Astrocyte of the hippocampus (primary cell): ENCODE results near the gene TRAF3IP1.
"Not testable (repeated sequence)": the region's sequence is repeated elsewhere in the genome, so short reads cannot be mapped to it uniquely, and the experiment has no call there.

Experiments used
- DNase-seq: peaks from one replicate; pipeline ENCODE4 v3.0.0; 2011; ENCODE audit warnings: low read depth, low spot score

Gene TRAF3IP1

DNA sequence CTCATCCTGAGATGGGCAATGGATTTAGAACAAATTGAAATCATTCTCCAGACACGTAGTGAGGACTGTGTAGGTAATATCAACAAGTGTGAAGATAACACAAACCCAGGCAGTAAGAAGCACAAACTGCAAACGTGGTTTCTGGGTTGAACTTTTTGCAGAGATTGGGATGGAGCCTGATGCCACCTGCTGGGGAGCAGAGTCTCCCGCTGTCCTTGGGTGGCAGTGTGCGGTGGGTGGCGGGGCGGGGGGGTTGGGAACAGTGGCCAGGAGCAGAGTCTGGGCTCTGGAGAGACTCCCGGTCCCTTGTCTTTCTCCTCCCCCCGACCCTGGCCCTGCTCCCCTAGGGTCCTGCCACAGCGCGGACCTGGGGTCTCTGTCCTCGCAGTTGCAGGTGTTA lies 19.5 kb downstream of the TRAF3IP1 start:
- no peak for DNase-seq

GRCh38 chr2:238341536-238341935 lies 21.2 kb downstream of the TRAF3IP1 start:
- no peak for DNase-seq

GRCh38 chr2:238344035-238344434 lies 23.7 kb downstream of the TRAF3IP1 start:
- DNase-seq, result peak; percentile 25

GRCh38 chr2:238344517-238344916 lies 24.2 kb downstream of the TRAF3IP1 start:
- peak; percentile 31 for DNase-seq

DNA sequence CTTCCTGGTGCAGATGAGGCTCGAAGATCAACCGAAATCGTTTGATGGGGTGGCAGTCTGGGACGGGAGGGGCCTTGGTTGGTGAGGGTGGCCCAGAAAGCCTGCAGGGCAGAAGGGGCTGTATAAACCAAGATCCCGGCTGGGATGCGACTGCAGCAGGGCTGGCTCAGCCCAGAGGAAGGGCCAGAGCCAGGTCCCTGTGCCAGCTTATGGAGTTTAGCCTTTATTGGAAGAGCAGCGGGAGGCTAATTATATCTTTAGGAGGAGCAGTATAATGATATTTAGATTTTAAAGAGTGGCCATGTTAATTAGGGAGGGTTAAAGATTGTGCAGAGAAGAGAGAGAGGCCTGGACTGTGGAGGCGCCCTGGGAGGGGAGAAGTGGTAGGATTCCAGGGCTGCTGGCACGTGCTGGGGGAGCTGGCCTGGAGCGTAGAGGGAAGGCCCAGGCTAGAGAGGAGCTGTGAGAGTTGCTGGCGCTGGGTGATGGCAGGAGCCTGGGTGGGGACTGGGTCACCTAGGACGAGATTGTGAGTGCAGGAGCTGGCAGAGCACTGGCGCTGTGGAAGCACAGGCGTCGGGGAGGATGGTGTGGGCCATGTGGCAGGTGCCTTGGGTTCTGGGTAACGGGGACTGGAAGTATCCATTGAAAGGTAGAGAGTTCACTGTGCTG lies 25.1 kb downstream of the TRAF3IP1 start:
- DNase-seq, result no peak

GRCh38 chr2:238346544-238346943 lies 26.2 kb downstream of the TRAF3IP1 start:
- no peak for DNase-seq

DNA sequence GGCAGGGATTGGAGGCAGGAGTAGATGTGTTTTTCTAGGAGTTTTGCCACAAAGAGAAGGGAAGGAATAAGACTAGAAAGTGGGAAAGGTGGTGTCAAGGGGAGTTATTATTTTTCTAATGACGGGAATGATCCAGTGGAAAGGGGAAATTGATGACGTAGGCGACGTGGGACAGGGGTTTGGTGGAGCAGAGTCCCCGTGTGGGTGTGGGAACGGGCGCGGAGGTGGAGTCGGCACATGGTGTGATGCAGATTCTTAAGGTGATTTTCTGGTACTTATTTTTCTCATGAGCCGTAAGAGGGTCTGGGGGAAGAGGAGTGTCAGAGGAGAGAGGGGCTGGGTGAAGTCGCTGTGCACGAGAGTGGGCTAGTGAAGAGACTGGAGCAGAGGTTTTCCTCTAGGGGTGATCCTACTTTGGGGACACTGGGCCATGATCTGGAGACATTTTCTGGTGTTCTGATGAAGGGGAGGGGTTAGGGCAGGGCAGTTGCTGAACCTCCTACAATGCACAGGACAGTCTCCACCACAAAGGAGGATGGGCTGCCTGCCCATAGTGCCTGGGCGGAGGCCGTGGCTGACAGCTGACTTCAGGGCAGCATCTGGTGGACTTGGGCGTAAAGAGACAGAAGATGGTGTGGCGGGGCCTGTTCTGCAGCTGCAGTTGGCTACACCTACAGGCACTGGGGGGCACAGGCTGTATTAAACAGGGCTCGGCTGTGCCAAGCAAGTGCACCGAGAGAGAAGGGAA lies 30.0 kb downstream of the TRAF3IP1 start:
- no peak for DNase-seq

DNA sequence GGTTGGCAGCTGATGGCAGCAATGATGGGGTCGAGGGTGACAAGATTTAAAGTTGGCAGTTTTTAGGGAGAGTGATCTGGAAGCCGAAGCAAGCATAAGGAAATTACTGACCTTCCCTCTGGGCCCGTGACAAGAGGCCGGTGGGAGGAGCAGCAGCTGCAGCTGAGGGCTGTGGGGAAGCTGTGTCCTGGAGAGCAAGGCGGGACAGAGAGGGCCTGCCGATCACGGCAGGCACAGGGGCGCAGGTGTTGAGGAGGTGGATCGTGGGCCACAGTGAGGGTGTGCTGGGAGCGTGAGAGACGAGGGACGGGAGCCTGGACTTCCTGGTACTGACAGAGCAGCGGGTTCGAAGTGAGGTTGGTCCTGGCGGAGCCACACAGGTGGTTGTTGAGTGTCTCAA lies 31.0 kb downstream of the TRAF3IP1 start:
- no peak for DNase-seq

GRCh38 chr2:238352361-238352760 lies 32.0 kb downstream of the TRAF3IP1 start:
- DNase-seq, result no peak

DNA sequence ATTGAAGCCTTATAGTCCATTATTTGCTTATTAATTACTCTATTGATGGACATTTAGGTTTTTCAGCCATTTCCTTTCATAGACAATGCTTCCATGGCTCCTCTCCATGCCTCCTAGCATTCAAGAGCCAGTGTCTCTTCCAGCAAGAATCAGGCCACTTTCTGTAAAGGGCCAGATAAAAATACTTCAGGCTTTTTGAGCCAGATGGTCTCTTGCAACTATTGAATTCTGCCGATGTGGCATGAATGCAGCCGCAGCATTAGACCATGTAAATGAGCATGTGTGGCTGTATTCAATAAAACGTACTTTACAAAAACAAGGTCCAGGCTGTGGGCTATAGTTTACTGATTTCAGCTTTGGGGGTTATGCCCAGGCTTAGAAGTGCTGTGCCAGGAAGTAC lies 38.5 kb downstream of the TRAF3IP1 start:
- no peak for DNase-seq

DNA sequence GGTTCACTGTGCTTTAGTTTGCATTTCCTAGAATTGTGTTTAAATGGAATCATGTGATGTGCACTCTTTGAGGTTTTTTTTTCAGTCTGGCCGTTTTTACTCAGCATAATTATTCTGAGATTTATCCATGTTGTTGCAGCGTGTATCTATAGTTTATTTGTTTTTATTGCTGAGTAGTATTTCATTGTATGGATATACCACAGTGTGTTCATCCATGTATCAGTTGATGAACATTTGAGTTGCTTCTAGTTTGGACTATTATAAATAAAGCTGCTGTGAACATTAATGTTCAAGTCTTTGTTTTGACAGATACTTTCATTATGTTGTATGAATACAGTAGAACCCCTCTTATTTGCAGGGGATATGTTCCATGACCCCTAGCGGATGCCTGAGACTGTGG lies 39.1 kb downstream of the TRAF3IP1 start:
- no peak for DNase-seq

DNA sequence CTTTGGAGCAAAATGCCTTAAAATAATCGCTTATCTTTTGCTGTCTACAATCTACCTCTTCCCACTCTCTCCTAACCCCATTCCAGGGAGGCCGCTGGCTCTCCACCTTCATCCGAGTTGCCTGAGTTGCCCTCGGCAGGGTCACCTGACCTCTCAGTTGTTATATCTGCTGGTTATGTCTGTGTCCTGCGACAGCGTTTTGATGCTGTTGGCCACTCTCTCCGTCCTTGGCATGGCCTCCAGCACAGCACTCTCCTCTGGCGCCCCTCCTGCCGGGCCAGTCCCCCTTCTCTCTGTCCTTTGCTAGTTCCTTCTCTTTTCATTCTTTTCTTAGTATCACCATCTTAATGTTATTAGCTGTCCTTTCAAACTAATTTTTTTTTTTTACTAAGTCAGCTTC lies 41.6 kb downstream of the TRAF3IP1 start:
- no peak for DNase-seq

DNA sequence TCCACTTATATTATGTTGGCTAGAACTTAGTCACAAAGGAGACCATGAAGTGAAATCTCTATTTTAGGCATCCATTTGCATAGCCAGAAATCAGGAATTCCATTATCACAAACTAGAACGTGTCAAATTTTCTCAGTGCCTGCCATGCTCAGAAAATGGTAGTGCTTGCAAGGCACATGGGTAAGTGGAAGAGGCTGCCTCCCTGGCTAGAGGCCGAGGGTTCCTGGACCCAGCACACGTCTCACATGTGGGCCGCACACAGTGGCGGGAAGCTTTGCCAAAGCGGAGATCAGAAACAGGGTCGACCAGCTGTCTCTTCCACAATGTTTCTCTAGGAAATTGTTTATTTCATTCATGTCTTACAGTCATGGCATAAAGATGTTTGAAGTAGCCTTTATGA lies 42.3 kb downstream of the TRAF3IP1 start:
- DNase-seq, result no peak

- DNase-seq, result no peak
Measured at GRCh38 chr2:238369591-238370040, 49.3 kb downstream of the TRAF3IP1 start.

DNA sequence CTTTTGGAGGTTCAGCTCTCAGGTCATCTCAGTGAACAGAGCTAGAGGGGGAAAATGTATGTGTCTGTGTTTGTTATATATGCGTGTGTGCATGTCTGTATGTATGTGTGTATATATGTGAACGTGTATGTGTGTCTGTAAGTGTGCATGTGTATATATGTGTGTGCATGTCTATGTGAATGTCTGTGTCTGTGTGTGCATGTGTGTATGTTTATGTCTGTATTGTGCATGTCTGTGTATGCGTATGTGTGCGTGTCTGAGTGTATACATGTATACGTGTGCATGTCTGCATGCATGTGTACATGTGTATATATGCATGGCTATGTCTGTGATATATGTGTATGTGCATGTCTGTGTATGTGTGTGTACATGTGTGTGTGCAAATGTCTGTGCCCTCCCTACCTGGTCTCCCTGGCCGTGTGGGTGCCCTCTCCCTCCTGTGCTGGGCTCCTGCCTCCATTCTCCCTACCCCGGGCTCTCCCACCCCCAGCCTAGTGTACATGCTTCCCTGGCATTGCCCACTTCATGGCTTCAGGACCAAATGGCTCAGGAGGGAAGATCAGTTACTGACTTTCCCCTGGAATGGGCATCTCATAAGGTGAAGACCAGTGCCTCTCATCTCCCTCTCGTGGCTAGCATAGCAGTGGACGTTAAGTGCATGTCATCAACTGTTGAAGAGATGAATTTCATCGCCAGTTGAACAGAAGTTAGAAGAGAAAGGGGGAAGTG lies 49.9 kb downstream of the TRAF3IP1 start:
- no peak for DNase-seq

- peak; percentile 83 for DNase-seq
Measured at GRCh38 chr2:238370823-238371372, 50.6 kb downstream of the TRAF3IP1 start.

- not testable (repeated sequence) for DNase-seq
Measured at GRCh38 chr2:238372277-238372676, 52.0 kb downstream of the TRAF3IP1 start.

DNA sequence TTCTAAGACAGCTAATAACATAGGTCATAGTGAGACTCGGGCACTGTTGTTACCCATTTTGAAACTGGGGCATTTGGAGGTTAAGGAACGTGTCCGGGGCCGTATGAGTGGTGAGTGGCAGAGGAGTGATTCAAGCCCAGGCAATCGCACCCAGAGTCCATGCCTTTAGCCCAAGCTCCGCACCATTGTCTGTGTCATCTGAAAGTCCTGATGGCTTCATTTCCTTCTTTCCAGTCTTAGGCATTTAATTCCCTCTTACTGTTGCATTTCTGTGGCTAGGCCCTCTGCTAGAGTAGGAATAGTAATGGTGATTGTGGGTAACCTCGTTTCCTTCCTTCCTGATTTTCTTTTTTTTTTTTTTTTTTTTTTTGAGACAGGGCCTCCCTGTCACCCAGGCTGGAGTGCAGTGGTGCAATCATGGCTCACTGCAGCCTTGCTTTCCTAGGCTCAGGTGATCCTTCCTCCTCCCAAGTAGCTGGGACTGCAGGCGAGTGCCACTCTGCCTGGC lies 56.6 kb downstream of the TRAF3IP1 start:
- peak; percentile 62 for DNase-seq

DNA sequence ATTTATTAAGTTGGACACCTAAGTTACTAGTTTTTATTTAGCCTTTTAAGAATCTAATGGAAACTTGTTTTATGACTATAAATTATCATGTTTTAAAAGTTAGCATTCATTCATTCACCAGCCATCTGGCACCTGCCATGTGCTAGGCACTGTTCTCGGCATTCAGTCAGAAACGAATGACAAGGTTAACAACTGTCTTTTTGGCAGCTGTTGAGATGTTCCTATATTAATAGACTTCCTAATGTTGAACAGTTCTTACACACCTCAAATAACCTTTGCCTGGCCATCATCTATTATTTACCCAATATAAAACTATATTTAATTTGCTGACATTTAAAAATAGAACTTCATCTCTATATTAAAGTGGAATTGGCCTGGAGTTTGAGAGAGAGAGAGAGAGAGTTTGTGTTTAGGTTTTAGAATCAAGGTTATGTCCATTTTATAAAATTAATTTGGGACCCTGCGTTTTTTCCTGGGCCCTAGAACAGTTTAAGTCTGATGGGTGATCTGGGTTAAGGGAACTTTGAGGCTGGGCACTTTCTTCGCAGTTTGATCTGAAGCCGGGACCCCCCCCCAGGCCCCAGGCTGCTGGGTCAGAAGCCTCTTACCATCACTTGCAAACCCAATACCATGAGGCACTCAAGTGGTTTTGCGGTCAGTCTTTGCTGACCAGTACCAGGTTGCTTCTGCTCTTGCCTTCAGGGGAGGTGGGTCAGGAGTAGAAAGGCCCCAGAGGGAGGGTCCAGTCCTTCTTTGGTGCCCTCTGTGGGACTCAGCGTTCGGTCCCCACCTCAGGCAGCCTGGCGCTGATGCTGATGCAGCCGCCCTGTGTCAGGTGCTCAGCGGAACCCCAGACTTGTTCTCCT lies 58.1 kb downstream of the TRAF3IP1 start:
- DNase-seq, result no peak

DNA sequence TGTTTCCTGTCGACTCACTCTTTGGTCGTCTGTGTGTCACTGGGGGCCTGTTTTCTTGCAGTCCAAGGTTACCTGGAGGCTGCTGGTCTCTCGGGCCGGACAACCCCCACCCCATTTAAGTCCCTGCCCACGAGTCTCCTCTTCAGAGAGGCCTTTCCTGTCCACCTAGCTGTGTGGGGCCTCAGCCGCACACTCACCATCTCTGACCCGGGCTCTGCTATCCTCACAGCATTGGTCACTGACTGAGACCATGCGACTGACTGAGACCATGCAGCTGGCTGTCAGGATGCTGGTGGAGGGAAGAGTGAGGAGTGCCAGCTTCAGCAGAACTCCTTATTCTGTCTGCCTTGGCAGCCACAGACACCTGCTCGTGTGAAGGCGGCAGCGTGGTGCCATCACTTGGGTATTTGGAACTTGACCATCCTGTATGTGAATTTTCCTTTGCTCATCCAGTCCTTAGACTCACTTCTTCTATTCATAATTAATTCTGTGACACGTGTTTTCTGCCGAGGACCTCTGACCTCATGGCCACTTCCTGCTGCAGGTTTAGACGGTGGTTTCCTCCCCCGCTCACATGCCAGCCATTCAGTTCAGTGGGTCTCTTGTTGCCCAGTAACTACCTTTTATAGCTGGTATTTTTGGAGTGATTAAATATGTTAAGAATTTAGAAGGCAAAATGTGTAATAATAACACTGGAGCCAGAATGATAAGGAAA lies 58.9 kb downstream of the TRAF3IP1 start:
- peak; percentile 71 for DNase-seq
